Ramos (cell line): Measurements from ENCODE around the gene NANOS2.
"Not testable (repeated sequence)": the region's sequence is repeated elsewhere in the genome, so short reads cannot be mapped to it uniquely, and the experiment has no call there.

ENCODE experiments used
- in situ Hi-C: fragments of 300-500 bp; cut with MboI; formaldehyde crosslinking; loops from one replicate; pipeline ENCODE4 v1.14.3; 2022; ENCODE audit warnings: low sequenced_read_pairs; ENCODE audit not compliant: unreplicated experiment

The NANOS2 gene

GRCh38 chr19:45878043-45878794 is 36.4 kb downstream of the NANOS2 start:
- in situ Hi-C loops, result no loop called here

DNA sequence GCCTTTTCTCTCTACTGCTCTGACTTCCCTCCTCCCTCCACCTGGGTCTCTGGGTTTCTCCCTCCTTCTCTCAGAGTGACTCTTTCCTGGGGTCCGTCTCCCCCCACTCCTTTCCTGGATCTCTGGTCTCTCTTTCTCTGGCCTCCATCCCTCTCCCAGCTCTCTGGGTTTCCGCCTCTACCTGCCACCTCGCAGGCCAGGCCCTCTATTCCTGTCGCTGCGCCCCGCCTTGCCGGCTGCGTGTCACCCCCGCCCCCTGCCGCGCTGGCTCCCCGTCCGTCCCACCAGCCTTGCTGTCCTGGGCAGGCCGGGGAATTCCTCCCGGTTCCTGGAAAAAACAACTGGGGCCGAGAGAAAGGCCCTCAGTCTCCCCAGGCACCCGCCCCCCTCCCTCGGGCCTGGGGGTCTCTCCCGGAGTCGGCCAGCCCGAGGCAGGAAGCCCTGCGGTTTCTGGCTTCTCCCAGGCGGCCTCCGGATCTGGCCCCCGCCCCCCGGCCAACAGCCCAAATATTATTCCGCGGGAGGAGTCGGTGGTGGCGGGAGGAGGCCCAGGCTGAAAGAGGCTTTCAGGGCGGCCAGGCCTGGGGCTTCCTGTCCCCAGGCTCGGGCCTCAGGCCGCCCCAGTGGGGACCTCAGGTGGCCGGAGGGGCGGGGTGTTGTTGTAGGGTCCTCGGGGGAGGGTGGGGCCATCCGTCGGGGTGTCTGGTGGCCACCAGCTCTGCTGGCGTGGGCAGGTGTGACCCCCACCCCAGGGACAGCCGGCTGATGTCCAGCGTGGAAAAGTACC is 38.0 kb downstream of the NANOS2 start:
- in situ Hi-C loops, result no loop called here

GRCh38 chr19:45876161-45876410 is 38.5 kb downstream of the NANOS2 start:
- in situ Hi-C loops, result no loop called here

DNA sequence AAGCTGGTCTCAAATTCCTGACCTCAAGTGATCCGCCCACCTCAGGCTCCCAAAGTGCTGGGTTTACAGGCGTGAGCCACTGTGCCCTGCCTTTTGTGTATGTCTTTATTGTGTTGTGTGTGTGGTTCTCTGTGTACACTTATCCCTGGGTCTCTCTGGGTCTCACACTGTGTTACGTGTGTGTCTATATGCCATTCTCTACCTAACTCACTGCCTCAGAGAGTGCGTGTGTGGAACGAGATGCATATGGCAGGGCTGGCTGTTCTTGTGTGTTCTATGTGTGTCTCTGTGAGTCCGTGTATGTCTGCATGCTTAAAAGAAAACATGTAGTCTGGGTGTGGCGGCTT is 40.0 kb downstream of the NANOS2 start:
- in situ Hi-C loops, result no loop called here

- in situ Hi-C loops, result no loop called here
Observed at GRCh38 chr19:45873219-45873772, 41.3 kb downstream of the NANOS2 start.

DNA sequence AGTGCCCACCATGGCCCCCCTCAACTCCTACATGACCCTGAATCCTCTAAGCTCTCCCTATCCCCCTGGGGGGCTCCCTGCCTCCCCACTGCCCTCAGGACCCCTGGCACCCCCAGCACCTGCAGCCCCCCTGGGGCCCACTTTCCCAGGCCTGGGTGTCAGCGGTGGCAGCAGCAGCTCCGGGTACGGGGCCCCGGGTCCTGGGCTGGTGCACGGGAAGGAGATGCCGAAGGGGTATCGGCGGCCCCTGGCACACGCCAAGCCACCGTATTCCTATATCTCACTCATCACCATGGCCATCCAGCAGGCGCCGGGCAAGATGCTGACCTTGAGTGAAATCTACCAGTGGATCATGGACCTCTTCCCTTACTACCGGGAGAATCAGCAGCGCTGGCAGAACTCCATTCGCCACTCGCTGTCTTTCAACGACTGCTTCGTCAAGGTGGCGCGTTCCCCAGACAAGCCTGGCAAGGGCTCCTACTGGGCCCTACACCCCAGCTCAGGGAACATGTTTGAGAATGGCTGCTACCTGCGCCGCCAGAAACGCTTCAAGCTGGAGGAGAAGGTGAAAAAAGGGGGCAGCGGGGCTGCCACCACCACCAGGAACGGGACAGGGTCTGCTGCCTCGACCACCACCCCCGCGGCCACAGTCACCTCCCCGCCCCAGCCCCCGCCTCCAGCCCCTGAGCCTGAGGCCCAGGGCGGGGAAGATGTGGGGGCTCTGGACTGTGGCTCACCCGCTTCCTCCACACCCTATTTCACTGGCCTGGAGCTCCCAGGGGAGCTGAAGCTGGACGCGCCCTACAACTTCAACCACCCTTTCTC is 42.3 kb downstream of the NANOS2 start:
- in situ Hi-C loops, result no loop called here

- in situ Hi-C loops, result no loop called here
Observed at GRCh38 chr19:45870798-45871197, 43.8 kb downstream of the NANOS2 start.

DNA sequence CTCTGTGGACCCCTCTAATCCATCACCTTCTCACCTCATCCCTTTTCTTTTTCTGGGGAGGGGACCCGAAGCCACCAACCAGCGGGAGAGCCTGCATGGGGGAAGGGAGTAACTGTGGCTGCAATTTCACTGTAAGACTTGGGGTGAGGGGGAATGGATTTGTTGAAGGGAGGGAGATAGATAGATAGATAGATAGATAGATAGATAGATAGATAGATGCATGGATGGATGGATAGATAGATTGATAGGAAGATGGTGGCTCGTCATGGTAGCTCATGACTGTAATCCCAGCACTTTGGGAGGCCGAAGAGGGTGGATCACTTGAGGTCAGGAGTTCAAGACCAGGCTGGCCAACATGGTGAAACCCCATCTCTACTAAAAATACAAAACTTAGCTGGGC is 47.3 kb downstream of the NANOS2 start:
- in situ Hi-C loops, result not testable (repeated sequence)

DNA sequence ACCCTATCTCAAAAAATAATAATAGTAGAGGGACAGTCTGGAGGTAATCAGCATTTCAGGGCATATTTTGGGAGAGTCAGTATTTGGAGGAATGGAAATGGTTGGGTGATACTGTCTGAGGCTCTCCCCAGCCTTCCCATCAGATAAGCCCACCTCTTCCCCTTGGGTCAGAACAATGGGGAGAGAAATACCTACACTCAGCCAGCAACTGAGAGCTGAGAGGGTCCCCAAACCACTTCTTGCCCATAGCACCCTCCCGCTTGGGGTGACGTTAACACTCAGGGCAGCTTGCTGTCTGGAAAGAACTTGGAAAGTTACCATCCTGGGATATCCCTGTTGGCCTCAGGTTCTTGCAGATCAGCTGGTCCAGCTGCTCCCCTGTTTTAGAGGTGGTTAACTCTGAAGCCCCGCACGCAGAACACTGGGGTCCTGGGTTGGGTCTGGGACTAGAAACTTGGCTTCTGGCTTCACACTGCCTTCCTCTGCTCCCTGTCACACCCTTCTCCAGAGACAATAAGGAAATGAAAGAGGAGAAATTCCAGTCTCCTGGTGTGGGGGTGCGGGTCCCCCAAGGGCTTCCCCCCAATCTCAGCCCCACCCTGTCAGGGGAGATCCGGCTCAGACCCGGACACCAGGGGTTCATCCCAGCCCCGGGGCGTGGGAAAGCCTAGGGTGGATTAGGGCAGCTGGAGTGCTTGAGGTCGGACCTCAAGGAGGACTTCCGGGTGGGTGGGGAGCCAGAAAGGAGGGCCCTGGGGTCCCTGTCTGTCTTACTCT is 48.0 kb downstream of the NANOS2 start:
- in situ Hi-C loops, result no loop called here

DNA sequence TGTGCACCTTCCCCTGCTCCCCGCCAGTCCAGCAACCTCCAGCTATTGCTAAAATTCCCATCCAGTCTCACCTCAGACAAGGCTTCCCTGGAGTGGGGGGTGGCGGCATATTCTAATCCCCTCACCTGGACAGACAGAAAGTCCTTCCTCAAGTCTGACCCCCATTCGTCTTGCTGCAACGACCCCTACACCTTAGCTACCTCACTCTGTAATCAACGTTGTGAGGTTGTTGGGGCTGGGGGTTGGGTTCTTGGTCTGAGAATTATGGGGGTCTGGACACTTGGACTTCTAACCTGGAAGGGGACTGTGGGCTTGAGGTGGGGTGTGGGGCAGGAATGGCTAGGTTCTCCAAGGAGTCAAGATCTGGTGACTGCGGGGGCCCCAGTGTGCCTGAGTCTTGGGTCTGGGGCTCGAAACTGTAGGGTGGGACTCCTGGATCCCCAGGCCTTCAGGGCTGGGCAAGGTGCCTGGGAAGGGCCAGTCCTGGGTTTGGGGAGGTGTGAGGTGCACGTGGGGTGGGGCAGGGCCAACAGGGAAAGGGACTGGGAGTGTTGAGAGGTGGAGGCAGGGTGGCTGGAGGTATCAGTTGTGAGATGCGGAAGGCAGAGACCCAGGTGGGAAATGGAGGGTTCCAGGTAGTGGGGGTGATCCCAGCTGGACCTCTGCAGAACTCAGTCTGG is 49.2 kb downstream of the NANOS2 start:
- in situ Hi-C loops, result no loop called here

DNA sequence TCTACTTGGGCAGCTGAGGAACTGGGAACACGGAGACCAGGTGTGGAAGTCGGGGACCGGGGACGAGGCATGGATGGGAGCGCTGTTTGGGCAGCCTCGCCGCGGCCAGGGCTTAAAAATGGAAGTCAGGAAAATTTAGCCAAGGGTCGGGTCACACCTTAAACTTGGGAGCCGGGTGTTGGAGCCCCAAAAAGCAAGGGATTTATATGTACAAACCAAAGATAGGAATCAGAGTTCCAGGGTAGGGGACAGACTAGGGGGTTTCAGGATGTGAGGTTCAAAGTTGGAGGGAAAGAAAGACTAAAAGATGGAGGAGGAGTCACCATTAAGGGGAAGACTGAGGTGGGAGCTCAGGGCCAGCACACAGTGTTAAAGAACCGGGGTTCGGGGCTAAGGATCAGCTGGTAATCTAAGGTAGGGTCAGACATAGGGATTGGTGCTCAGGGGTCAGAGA is 49.9 kb downstream of the NANOS2 start:
- in situ Hi-C loops, result no loop called here

DNA sequence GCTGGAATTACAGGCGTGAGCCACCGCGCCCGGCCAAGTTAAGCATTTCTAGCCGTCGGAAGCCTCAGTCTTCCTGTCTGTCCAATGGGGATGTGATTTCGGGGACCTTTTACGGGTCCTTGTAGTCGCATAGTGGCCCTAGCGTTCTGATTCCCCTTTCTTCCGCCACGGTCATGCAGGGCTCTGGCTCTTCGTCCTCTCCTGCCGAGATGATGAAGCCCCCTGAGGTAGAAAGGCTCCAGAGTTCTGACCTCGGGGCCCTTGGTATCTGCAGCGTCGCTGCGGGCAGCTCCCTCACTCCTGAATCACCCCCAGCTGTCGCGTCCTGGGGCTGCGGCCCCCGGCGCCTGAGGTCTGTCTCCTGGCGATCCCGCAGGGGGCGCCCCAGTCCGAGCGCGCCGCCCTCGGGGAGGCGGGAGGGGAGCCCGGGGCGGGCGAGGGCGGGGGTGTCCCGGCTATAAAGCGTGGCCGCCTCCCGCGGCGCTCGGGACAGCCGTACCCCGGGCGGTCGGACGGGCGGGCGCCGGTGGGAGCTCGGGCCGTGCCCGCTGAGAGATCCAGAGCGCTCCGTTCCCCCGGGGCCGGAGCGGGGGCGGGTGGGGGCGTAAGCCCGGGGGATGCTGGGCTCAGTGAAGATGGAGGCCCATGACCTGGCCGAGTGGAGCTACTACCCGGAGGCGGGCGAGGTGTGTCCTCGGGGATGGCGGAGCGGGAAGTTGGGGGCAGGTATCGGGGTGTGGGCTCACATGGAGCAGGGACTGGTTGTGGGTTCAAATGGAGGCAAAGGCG is 50.5 kb downstream of the NANOS2 start, which contains the start of gene FOXA3:
TSS of gene FOXA3 (plus strand) at position 487 of the 789 bp plus-strand sequence. CDS start at position 618, 131 bp downstream.
- in situ Hi-C loops, result no loop called here

- in situ Hi-C loops, result no loop called here
Observed at GRCh38 chr19:45863335-45863839, 51.2 kb downstream of the NANOS2 start.
